ENCODE results near the gene ADORA2B.

DNA sequence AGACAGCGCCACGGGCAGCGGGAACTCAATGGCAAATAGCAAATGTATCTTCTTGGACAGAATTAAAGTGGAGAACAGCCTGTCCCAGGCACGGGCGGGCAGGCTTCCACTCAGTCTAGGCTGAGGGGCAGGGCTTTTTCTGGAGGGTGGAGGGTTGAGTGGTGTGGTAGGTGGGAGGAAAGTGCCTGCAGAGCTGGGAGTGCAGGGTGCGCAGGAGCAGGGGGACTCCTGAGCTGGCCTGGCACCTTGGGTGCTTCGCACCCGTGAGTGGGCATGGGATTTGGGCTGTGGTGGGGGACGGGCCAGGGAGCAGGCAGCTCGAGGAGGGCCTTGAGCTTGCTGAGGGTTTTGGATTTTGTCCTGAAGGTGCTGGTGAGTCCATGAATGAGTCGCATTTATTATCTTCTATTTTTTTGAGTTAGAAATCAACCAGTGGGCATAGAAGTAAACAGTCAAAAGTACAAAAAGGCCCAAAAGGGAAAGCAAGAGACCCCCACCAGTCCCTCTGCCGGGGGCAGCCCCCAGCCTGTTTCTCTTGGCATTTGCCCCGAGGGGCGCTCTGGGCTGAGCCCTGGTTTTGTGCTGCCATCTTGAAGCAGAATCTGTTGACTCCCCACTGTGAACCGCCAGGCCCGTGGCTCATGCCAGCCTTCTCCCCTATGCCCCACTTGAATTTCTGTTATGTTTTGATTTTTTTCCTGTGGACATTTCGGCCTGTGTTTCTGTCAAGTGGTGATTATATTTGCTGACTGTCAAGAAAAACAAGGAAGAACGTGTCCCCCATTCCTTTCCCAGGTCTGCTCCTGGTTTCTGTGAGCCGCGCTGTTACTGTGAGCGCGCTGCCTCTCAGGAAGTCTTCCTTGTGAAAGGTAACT is 8.2 kb downstream of the ADORA2B start:
- TF ChIP-seq RFX5 (IDR thresholded peaks at IDR 0.05; ENCODE audit: low read length), result no peak
- no peak for TF ChIP-seq POLR2AphosphoS5 (IDR thresholded peaks at IDR 0.05; ENCODE audit: low read depth, low read length)
- TF ChIP-seq, protein P1, sequence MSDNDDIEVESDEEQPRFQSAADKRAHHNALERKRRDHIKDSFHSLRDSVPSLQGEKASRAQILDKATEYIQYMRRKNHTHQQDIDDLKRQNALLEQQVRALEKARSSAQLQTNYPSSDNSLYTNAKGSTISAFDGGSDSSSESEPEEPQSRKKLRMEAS (IDR thresholded peaks at IDR 0.05; ENCODE audit: low read depth), result no peak
- no peak for TF ChIP-seq RAD21 (IDR thresholded peaks at IDR 0.05; ENCODE audit: low read length)
- no peak for TF ChIP-seq CTCF (IDR thresholded peaks at IDR 0.05)
- no peak for TF ChIP-seq TAF1 (IDR thresholded peaks at IDR 0.05; ENCODE audit: borderline replicate concordance, low read depth, low read length)
- TF ChIP-seq TEAD4 (IDR thresholded peaks at IDR 0.05; ENCODE audit: borderline replicate concordance, insufficient read depth), result no peak
